Upper lobe of right lung (tissue), 1 donor: ENCODE measurements around the gene NINJ2. TPM values are rescaled to one million over a fixed set of nuclear protein-coding genes. Genes with fewer than 3 reads are reported as not detected.

ENCODE experiments used
- ATAC-seq: fragments of 200-7000 bp; cut with Tn5 transposase; one replicate; pipeline ENCODE4 v1.9.1; 2020; ENCODE audit warnings: mild to moderate bottlenecking, moderate library complexity
- DNase-seq: peaks from one replicate; pipeline ENCODE4 v3.0.0-alpha.2; 2020
- H3K27ac ChIP-seq: fragments of 200-600 bp; one replicate; pipeline ENCODE4 v1.8.0; 2022
- H3K27me3 ChIP-seq: fragments of 200-600 bp; one replicate; pipeline ENCODE4 v1.8.0; 2022; ENCODE audit warnings: mild to moderate bottlenecking
- H3K36me3 ChIP-seq: fragments of 200-600 bp; one replicate; pipeline ENCODE4 v1.8.0; 2022
- H3K4me1 ChIP-seq: fragments of 200-600 bp; one replicate; pipeline ENCODE4 v1.8.0; 2022
- H3K4me3 ChIP-seq: fragments of 200-600 bp; one replicate; pipeline ENCODE4 v1.8.0; 2022; ENCODE audit warnings: mild to moderate bottlenecking
- H3K9me3 ChIP-seq: fragments of 200-600 bp; one replicate; pipeline ENCODE4 v1.8.0; 2022
- CTCF ChIP-seq: fragments of 200-600 bp; IDR thresholded peaks from one replicate; pipeline ENCODE4 v1.8.0; 2022; ENCODE audit warnings: antibody characterized with exemption
- intact Hi-C: fragments of 100-400 bp; cut with DNase I; formaldehyde crosslinking; loops from one replicate; pipeline ENCODE4 v1.11.0; 2022
- total RNA-seq: library from RNA; stranded (reverse); fragmentation: NEBNext Ultra II Directional; extraction: Animal tissue kit (Norgen Biotek cat#: 25700); gene quantifications from one replicate; pipeline ENCODE4 v1.2.1, GENCODE V29; 2021
- donor health status: DM: no; HTN: yes; CAD: no; lungs with severe emphysema.

Gene NINJ2
- total RNA-seq, 1 donor from 2014 or later = 23.4 TPM

- no peak for TF ChIP-seq CTCF
- Histone ChIP-seq H3K27ac (no peak overlapping the region), H3K9me3 (no peaks in the 10 kb centered on the region), H3K4me3 (no peak overlapping the region), H3K4me1 (peaks cover 4% of the 10 kb centered on the region), H3K27me3 (no peaks in the 10 kb centered on the region), H3K36me3 (no peaks in the 10 kb centered on the region)
- no peak for ATAC-seq
- no peak for DNase-seq
- intact Hi-C loops = no loop called here
Observed at GRCh38 chr12:668090-668481, 4.8 kb upstream of the NINJ2 start.

GRCh38 chr12:666766-667308 lies 3.6 kb upstream of the NINJ2 start:
- DNase-seq (no peak), ATAC-seq (no peak)
- H3K4me1 ChIP-seq = peaks cover 5% of the 10 kb centered on the region
- no peaks in the 10 kb centered on the region for H3K36me3 ChIP-seq
- no peak for TF ChIP-seq CTCF
- intact Hi-C loops = no loop called here
- no peak overlapping the region for H3K27ac ChIP-seq
- H3K9me3 ChIP-seq = no peaks in the 10 kb centered on the region
- no peaks in the 10 kb centered on the region for H3K27me3 ChIP-seq
- no peak overlapping the region for H3K4me3 ChIP-seq

- Histone ChIP-seq H3K27ac (no peak overlapping the region), H3K27me3 (no peaks in the 10 kb centered on the region), H3K36me3 (no peaks in the 10 kb centered on the region), H3K9me3 (no peaks in the 10 kb centered on the region), H3K4me3 (no peak overlapping the region), H3K4me1 (peaks cover 5% of the 10 kb centered on the region)
- DNase-seq (no peak), ATAC-seq (no peak)
- intact Hi-C loops = no loop called here
- TF ChIP-seq CTCF = no peak
Observed at GRCh38 chr12:666066-666465, 2.8 kb upstream of the NINJ2 start.

GRCh38 chr12:664779-665092 lies 1.5 kb upstream of the NINJ2 start:
- Histone ChIP-seq H3K4me1 (peaks cover 5% of the 10 kb centered on the region), H3K4me3 (no peak overlapping the region), H3K36me3 (no peaks in the 10 kb centered on the region), H3K9me3 (no peaks in the 10 kb centered on the region), H3K27me3 (no peaks in the 10 kb centered on the region), H3K27ac (no peak overlapping the region)
- TF ChIP-seq CTCF = no peak
- ATAC-seq (no peak), DNase-seq (no peak)
- intact Hi-C loops = no loop called here

- no peak overlapping the region for H3K27ac ChIP-seq
- H3K9me3 ChIP-seq = no peaks in the 10 kb centered on the region
- H3K4me3 ChIP-seq = no peak overlapping the region
- intact Hi-C loops = no loop called here
- no peak for TF ChIP-seq CTCF
- ATAC-seq (no peak), DNase-seq (no peak)
- H3K27me3 ChIP-seq = no peaks in the 10 kb centered on the region
- H3K4me1 ChIP-seq = peaks cover 5% of the 10 kb centered on the region
- no peaks in the 10 kb centered on the region for H3K36me3 ChIP-seq
Observed at GRCh38 chr12:664075-664778, 982 bp upstream of the NINJ2 start.
